K562 (cell line): ENCODE data around the gene CASTOR1. TPM values are rescaled to one million over a fixed set of nuclear protein-coding genes. Genes with fewer than 3 reads are reported as not detected.
A peak's percentile ranks its signal among the peaks of the same experiment; 100 is the strongest.

Experiments used
- ATAC-seq: fragments of 200-7000 bp; cut with Tn5 transposase; 3 replicates; pipeline ENCODE4 v1.9.1; 2020; ENCODE audit warnings: moderate library complexity
- BruUV-seq: library from RNA; stranded (reverse); fragments of 400-500 nt; replicated peaks from 2 replicates; lab custom pipeline; 2021; lab: Mats Ljungman, UMichigan
- CTCF ChIA-PET: fragments of 300-600 bp; formaldehyde crosslinking; extraction: SDS; loops from one replicate; lab custom pipeline; 2021; ENCODE audit warnings: low intra/inter-chr PET ratio; lab: Yijun Ruan, JAX
- POLR2A ChIA-PET: fragments of 300-600, 350-650 bp; sonication (Branson Sonifier 250); formaldehyde crosslinking; extraction: SDS; loops from one replicate; lab custom pipeline; 2021; ENCODE audit warnings: antibody characterized with exemption, inconsistent platforms; lab: Yijun Ruan, JAX
- DNase-seq, 4 experiments: peaks; one replicate each; pipeline versions ENCODE4 v3.0.0 to v3.0.0-alpha.2; 2011 to 2018; ENCODE audit warnings: low spot score in 3 of 4, mixed read lengths in 3 of 4; ENCODE audit errors: extremely low read depth in 1 of 4
- FAIRE-seq: peaks from 2 replicates; lab custom pipeline; 2011; peaks lifted over from hg19 to GRCh38; lab: Jason Lieb, UNC
- H2AFZ ChIP-seq: 2 replicates; pipeline ENCODE4 v1.6.0; 2011; ENCODE audit warnings: low read depth, low read length, control low read depth, inconsistent platforms
- H3K27ac ChIP-seq: fragments of 200-600 bp; 3 replicates; pipeline ENCODE4 v1.8.0; 2011; ENCODE audit warnings: low read depth, mild to moderate bottlenecking, control low read depth, inconsistent platforms, low read length, moderate library complexity, mixed read lengths; ENCODE audit errors: extremely low read depth
- H3K27me3 ChIP-seq, 2 experiments: fragments of 300-600 bp in 1 of 2; 2 replicates in 1 of 2; 3 replicates in 1 of 2; pipeline versions ENCODE4 v1.6.0 to v1.8.0; 2011; ENCODE audit warnings: inconsistent platforms in 2 of 2, low read length in 2 of 2, mild to moderate bottlenecking in 1 of 2, mixed read lengths in 1 of 2, moderate library complexity in 1 of 2; ENCODE audit not compliant: control insufficient read depth in 2 of 2, insufficient read depth in 2 of 2
- H3K36me3 ChIP-seq: fragments of 300-600 bp; 3 replicates; pipeline ENCODE4 v1.8.0; 2011; ENCODE audit warnings: mild to moderate bottlenecking, low read length, inconsistent platforms; ENCODE audit not compliant: control insufficient read depth, insufficient read depth
- H3K4me1 ChIP-seq, 2 experiments: fragments of 200-600 bp in 1 of 2; replicated peaks in 1 of 2; 2 replicates in 1 of 2; 3 replicates in 1 of 2; pipeline versions ENCODE4 v1.5.1 to v1.8.0; 2011; ENCODE audit warnings: inconsistent platforms in 2 of 2, low read length in 2 of 2, mild to moderate bottlenecking in 1 of 2, mixed read lengths in 1 of 2, moderate library complexity in 1 of 2; ENCODE audit not compliant: control insufficient read depth in 2 of 2, insufficient read depth in 2 of 2
- H3K4me2 ChIP-seq: 2 replicates; pipeline ENCODE4 v1.6.1; 2011; ENCODE audit warnings: low read length, control low read depth, inconsistent platforms, mixed read lengths; ENCODE audit not compliant: insufficient read depth
- H3K4me3 ChIP-seq: fragments of 200-600 bp; sonication (generic), shearing (Covaris generic); 2 replicates; pipeline ENCODE4 v1.5.1; 2016; ENCODE audit warnings: control low read depth, inconsistent platforms
- H3K79me2 ChIP-seq: fragments of 200-600 bp; 3 replicates; pipeline ENCODE4 v1.8.0; 2011; ENCODE audit warnings: low read length, inconsistent platforms; ENCODE audit not compliant: control insufficient read depth, insufficient read depth
- H3K9ac ChIP-seq, 2 experiments: 2 replicates each; pipeline versions ENCODE4 v1.6.0 to v1.6.1; 2011; ENCODE audit warnings: low read depth in 2 of 2, low read length in 2 of 2, control low read depth in 1 of 2, inconsistent platforms in 1 of 2, mild to moderate bottlenecking in 1 of 2, mixed read lengths in 1 of 2; ENCODE audit not compliant: insufficient read depth in 1 of 2
- H3K9me1 ChIP-seq: one replicate; pipeline ENCODE4 v1.6.0; 2011; ENCODE audit warnings: inconsistent platforms, mild to moderate bottlenecking, low read length, moderate library complexity; ENCODE audit not compliant: control insufficient read depth, insufficient read depth
- H3K9me3 ChIP-seq: replicated peaks from 2 replicates; pipeline ENCODE4 v1.5.1; 2011; ENCODE audit warnings: low read depth, low read length, inconsistent platforms; ENCODE audit not compliant: control insufficient read depth, insufficient read depth
- H4K20me1 ChIP-seq: replicated peaks from 2 replicates; pipeline ENCODE4 v1.6.1; 2011; ENCODE audit warnings: low read length, inconsistent platforms, mixed read lengths; ENCODE audit not compliant: control insufficient read depth, insufficient read depth
- HDAC8 ChIP-seq: fragments of 450-650 bp; IDR thresholded peaks from 2 replicates; pipeline ENCODE4 v1.6.1; 2016; ENCODE audit warnings: mild to moderate bottlenecking, missing genetic modification characterization, moderate library complexity, missing compliant biosample characterization
- WGBS: fragments of 100-300 bp; shearing (Covaris generic); methylation state at CpG from one replicate; pipeline ENCODE4 v1.1.6; 2016; ENCODE audit warnings: low coverage, mixed read lengths; ENCODE audit not compliant: insufficient coverage; ENCODE audit errors: missing lambda C conversion rate; 5-methylcytosine and 5-hydroxymethylcytosine counted together
- in situ Hi-C: fragments of 300-500 bp; cut with MboI; formaldehyde crosslinking; loops from 4 replicates; pipeline ENCODE4 v1.15.0; 2018; ENCODE audit warnings: inconsistent platforms, mixed read lengths
- intact Hi-C: fragments of 100-400 bp; cut with micrococcal nuclease; formaldehyde crosslinking; loops from 2 replicates; pipeline ENCODE4 v1.14.2; 2022
- polyA plus RNA-seq, 8 experiments: library from polyadenylated mRNA; depleted of rRNA in 4 of 8; stranded (reverse) in 5 of 8; unstranded in 3 of 8; fragments of >200 nt; fragmentation: Nextera tagmentation in 2 of 8; fragmentation: Illumina TruSeq in 1 of 8; extraction: Ambion mirVana in 2 of 8; extraction: Trizol in 1 of 8; gene quantifications; 2 replicates each; pipeline versions ENCODE4 v1.2.1 to v1.2.3, GENCODE V29; 2011 to 2014; ENCODE audit warnings: inconsistent platforms in 1 of 8, missing spikeins in 1 of 8
- total RNA-seq, 7 experiments: library from RNA; depleted of rRNA in 6 of 7; stranded (reverse); fragments of >200 nt in 6 of 7; fragmentation: Illumina TruSeq in 2 of 7; extraction: Trizol in 2 of 7; gene quantifications; 2 replicates each; pipeline versions ENCODE4 v1.2.1 to v1.2.3, GENCODE V29; 2011 to 2021; ENCODE audit warnings: low replicate concordance in 1 of 7
- TF ChIP-seq, protein P1 (sequence below): sonication (generic); formaldehyde crosslinking; IDR thresholded peaks from 2 replicates; pipeline ENCODE4 v1.8.0; 2023; ENCODE audit warnings: missing genetic modification reagents, mild to moderate bottlenecking, borderline replicate concordance

CASTOR1 gene
- total and polyA plus RNA-seq, 9 of the 15 experiments (the other 6 are each of a cell fraction or from before 2014, with no cell fraction given), result 0.35 to 2.6 (median 1.1) TPM

DNA sequence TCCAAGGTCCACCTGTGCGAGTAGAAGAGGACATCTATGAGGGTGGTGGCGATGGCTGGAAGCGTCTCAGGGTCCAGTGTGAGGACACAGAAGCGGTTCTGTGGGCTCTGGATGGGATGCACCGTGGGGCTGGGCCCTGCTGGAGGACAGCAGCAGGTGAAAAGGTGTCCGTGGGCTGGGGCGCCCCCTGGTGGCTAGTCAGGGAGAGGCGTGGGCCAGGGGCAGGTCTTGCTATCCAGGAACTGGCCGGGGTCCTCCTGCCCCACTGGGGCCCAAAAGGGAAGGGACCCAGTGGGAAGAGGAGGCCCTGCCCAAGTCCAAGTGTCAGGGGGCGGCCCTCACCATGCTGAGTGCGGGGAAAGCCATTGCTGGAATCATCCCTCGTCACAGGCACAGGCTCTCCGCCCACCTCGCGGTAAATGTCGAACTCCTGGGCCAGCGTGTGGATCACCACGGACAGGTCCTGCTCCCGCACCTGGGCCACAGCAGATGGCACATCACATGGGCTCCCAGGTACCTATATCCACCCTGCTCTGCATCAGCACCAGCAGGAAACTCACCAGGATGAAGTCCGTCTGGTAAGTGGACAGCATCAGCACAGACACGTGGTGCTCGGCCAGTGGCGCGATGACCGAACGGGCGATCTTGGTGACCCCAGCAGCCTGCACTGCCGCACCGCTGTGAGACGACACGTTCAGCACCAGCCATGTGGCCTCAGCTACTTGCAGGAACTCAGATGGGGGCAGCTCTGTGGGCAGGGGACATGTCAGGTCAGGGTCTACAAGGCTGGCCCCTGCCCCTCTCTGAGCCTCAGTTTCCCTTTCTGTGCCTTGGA, 2.3 kb downstream of the CASTOR1 start:
- WGBS, result 10% methylated on average over 24 of the region's 31 CpGs
- peak; percentile 68 to 78 (median 74) for DNase-seq
- H3K9ac ChIP-seq, result peak overlapping the region; percentile 41 to 78; a peak in 3 of 4 replicates
- ChIA-PET POLR2A (interaction anchor here (0.9 kb wide), 1 partner anchor 27 kb away, joined by 6 read pairs; no protein-coding TSS in a partner anchor), CTCF (interaction anchor here (0.7 to 2.9 kb wide), 8 partner anchors 24 to 199 kb away, joined by 3 to 31 read pairs (median 4); partner anchors contain the start of gene RNF215)
- peak overlapping the region; percentile 52 for H3K4me2 ChIP-seq
- no peak overlapping the region for H3K4me3 ChIP-seq
- intact Hi-C loops, result loop anchor here (1.0 kb wide), 3 partner anchors 24 to 100 kb away; partner anchors contain the start of gene RNF215
- in situ Hi-C loops, result loop anchor here (10.0 kb wide), 1 partner anchor 318 kb away; the partner anchor contains the start of gene TCN2
- peaks cover 21 to 75% of the 10 kb centered on the region in 2 experiments; a peak in 4 of 5 replicates for H3K4me1 ChIP-seq
- H3K27me3 ChIP-seq, result no peaks in the 10 kb centered on the region
- ATAC-seq, result peak; percentile 63
- no peaks in the 10 kb centered on the region for H3K79me2 ChIP-seq
- H3K36me3 ChIP-seq, result no peaks in the 10 kb centered on the region
- FAIRE-seq, result no peak
- BruUV-seq, result no TSS peak
- no peak overlapping the region for H3K27ac ChIP-seq
- H4K20me1 ChIP-seq, result peaks cover 6% of the 10 kb centered on the region; the same call in 1 of the 2 replicates
- no peaks in the 10 kb centered on the region for H3K9me3 ChIP-seq
- H3K9me1 ChIP-seq, result no peaks in the 10 kb centered on the region
- H2AFZ ChIP-seq, result peak overlapping the region; percentile 88
- TF ChIP-seq, protein P1, sequence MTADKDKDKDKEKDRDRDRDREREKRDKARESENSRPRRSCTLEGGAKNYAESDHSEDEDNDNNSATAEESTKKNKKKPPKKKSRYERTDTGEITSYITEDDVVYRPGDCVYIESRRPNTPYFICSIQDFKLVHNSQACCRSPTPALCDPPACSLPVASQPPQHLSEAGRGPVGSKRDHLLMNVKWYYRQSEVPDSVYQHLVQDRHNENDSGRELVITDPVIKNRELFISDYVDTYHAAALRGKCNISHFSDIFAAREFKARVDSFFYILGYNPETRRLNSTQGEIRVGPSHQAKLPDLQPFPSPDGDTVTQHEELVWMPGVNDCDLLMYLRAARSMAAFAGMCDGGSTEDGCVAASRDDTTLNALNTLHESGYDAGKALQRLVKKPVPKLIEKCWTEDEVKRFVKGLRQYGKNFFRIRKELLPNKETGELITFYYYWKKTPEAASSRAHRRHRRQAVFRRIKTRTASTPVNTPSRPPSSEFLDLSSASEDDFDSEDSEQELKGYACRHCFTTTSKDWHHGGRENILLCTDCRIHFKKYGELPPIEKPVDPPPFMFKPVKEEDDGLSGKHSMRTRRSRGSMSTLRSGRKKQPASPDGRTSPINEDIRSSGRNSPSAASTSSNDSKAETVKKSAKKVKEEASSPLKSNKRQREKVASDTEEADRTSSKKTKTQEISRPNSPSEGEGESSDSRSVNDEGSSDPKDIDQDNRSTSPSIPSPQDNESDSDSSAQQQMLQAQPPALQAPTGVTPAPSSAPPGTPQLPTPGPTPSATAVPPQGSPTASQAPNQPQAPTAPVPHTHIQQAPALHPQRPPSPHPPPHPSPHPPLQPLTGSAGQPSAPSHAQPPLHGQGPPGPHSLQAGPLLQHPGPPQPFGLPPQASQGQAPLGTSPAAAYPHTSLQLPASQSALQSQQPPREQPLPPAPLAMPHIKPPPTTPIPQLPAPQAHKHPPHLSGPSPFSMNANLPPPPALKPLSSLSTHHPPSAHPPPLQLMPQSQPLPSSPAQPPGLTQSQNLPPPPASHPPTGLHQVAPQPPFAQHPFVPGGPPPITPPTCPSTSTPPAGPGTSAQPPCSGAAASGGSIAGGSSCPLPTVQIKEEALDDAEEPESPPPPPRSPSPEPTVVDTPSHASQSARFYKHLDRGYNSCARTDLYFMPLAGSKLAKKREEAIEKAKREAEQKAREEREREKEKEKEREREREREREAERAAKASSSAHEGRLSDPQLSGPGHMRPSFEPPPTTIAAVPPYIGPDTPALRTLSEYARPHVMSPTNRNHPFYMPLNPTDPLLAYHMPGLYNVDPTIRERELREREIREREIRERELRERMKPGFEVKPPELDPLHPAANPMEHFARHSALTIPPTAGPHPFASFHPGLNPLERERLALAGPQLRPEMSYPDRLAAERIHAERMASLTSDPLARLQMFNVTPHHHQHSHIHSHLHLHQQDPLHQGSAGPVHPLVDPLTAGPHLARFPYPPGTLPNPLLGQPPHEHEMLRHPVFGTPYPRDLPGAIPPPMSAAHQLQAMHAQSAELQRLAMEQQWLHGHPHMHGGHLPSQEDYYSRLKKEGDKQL (CRISPR knock-in tag), result no peak
- no peak for TF ChIP-seq HDAC8 (tag)
